Parathyroid adenoma (tissue), 2 donors: ENCODE results near the gene ICAM4.
"Not testable (repeated sequence)": the region's sequence is repeated elsewhere in the genome, so short reads cannot be mapped to it uniquely, and the experiment has no call there.

ENCODE experiments used
- H2AFZ ChIP-seq: fragments of 300-600 bp; sonication (generic); one replicate; pipeline ENCODE4 v1.7.0; 2017; ENCODE audit warnings: antibody characterized with exemption, mild to moderate bottlenecking
- H3K27ac ChIP-seq: fragments of 300-600 bp; sonication (generic); one replicate; pipeline ENCODE4 v1.7.0; 2017
- H3K27me3 ChIP-seq: fragments of 300-600 bp; sonication (generic); one replicate; pipeline ENCODE4 v1.7.0; 2017; ENCODE audit warnings: low read length; ENCODE audit not compliant: control insufficient read depth, insufficient read depth
- H3K36me3 ChIP-seq: fragments of 300-600 bp; sonication (generic); one replicate; pipeline ENCODE4 v1.7.0; 2017; ENCODE audit warnings: low read length; ENCODE audit not compliant: control insufficient read depth, insufficient read depth
- H3K4me1 ChIP-seq: fragments of 300-600 bp; sonication (generic); one replicate; pipeline ENCODE4 v1.7.0; 2017; ENCODE audit warnings: control low read depth
- H3K4me2 ChIP-seq: fragments of 300-600 bp; sonication (generic); one replicate; pipeline ENCODE4 v1.7.0; 2017; ENCODE audit warnings: low read length
- H3K4me3 ChIP-seq: fragments of 300-600 bp; sonication (generic); one replicate; pipeline ENCODE4 v1.7.0; 2017; ENCODE audit warnings: low read depth, low read length
- H3K79me2 ChIP-seq: fragments of 300-600 bp; sonication (generic); one replicate; pipeline ENCODE4 v1.7.0; 2017; ENCODE audit warnings: control low read depth
- H3K9ac ChIP-seq: fragments of 300-600 bp; sonication (generic); one replicate; pipeline ENCODE4 v1.7.0; 2017; ENCODE audit warnings: mild to moderate bottlenecking
- H3K9me3 ChIP-seq: fragments of 300-600 bp; sonication (generic); one replicate; pipeline ENCODE4 v1.7.0; 2017; ENCODE audit warnings: low read length; ENCODE audit not compliant: control insufficient read depth
- CTCF ChIP-seq: fragments of 300-600 bp; sonication (generic); IDR thresholded peaks from one replicate; pipeline ENCODE4 v1.7.0; 2017; ENCODE audit warnings: antibody characterized with exemption, mild to moderate bottlenecking
- donor health status: primary hyperparathyroidism.

The ICAM4 gene

GRCh38 chr19:10274589-10274988 is 12.2 kb upstream of the ICAM4 start:
- H2AFZ ChIP-seq = no peak overlapping the region
- no peak overlapping the region for H3K9ac ChIP-seq
- no peaks in the 10 kb centered on the region for H3K27me3 ChIP-seq
- no peaks in the 10 kb centered on the region for H3K9me3 ChIP-seq
- no peaks in the 10 kb centered on the region for H3K36me3 ChIP-seq
- no peak overlapping the region for H3K4me3 ChIP-seq
- no peaks in the 10 kb centered on the region for H3K4me1 ChIP-seq
- H3K27ac ChIP-seq = no peak overlapping the region
- no peak for TF ChIP-seq CTCF
- H3K4me2 ChIP-seq = no peak overlapping the region
- H3K79me2 ChIP-seq = no peaks in the 10 kb centered on the region

- H2AFZ ChIP-seq = no peak overlapping the region
- H3K79me2 ChIP-seq = no peaks in the 10 kb centered on the region
- no peak overlapping the region for H3K9ac ChIP-seq
- H3K36me3 ChIP-seq = no peaks in the 10 kb centered on the region
- no peak for TF ChIP-seq CTCF
- no peaks in the 10 kb centered on the region for H3K4me1 ChIP-seq
- H3K4me2 ChIP-seq = no peak overlapping the region
- H3K27ac ChIP-seq = no peak overlapping the region
- no peak overlapping the region for H3K4me3 ChIP-seq
- no peaks in the 10 kb centered on the region for H3K27me3 ChIP-seq
- H3K9me3 ChIP-seq = no peaks in the 10 kb centered on the region
Measured at GRCh38 chr19:10277795-10278589, 8.8 kb upstream of the ICAM4 start.

GRCh38 chr19:10278935-10279334 is 7.8 kb upstream of the ICAM4 start:
- H3K36me3 ChIP-seq = no peaks in the 10 kb centered on the region
- TF ChIP-seq CTCF = no peak
- no peaks in the 10 kb centered on the region for H3K27me3 ChIP-seq
- H3K4me1 ChIP-seq = no peaks in the 10 kb centered on the region
- H3K27ac ChIP-seq = no peak overlapping the region
- no peak overlapping the region for H2AFZ ChIP-seq
- H3K9ac ChIP-seq = no peak overlapping the region
- H3K4me2 ChIP-seq = no peak overlapping the region
- H3K4me3 ChIP-seq = no peak overlapping the region
- H3K79me2 ChIP-seq = no peaks in the 10 kb centered on the region
- H3K9me3 ChIP-seq = no peaks in the 10 kb centered on the region

GRCh38 chr19:10279737-10280442 is 6.9 kb upstream of the ICAM4 start:
- Histone ChIP-seq H3K27ac (no peak overlapping the region), H3K4me1 (no peaks in the 10 kb centered on the region), H3K36me3 (no peaks in the 10 kb centered on the region), H3K79me2 (no peaks in the 10 kb centered on the region), H3K4me2 (no peak overlapping the region), H3K27me3 (no peaks in the 10 kb centered on the region), H3K9me3 (no peaks in the 10 kb centered on the region), H3K4me3 (no peak overlapping the region), H3K9ac (no peak overlapping the region), H2AFZ (no peak overlapping the region)
- TF ChIP-seq CTCF = no peak

- not testable (repeated sequence) for H3K4me1 ChIP-seq, H3K27me3 ChIP-seq, H2AFZ ChIP-seq, H3K4me2 ChIP-seq, H3K27ac ChIP-seq, H3K4me3 ChIP-seq, H3K9ac ChIP-seq, H3K79me2 ChIP-seq, H3K9me3 ChIP-seq, H3K36me3 ChIP-seq
Measured at GRCh38 chr19:10282043-10282442, 4.7 kb upstream of the ICAM4 start.
